K562 (cell line): ENCODE results near the gene FAM117A.

Experiments
- CTCF ChIP-seq, 3 experiments: IDR thresholded peaks in 2 of 3; conservative IDR thresholded peaks in 1 of 3; 2 replicates each; pipeline ENCODE4 v1.5.1; 2011 to 2012; ENCODE audit warnings: low read length in 3 of 3, mild to moderate bottlenecking in 3 of 3, control low read depth in 2 of 3, improper control_type of control experiment in 1 of 3, inconsistent platforms in 1 of 3, low read depth in 1 of 3, mixed read lengths in 1 of 3, moderate library complexity in 1 of 3; ENCODE audit not compliant: insufficient read depth in 2 of 3
- KLF16 ChIP-seq: IDR thresholded peaks from 2 replicates; pipeline ENCODE4 v1.6.1; 2016; ENCODE audit warnings: antibody characterized with exemption
- POLR2AphosphoS5 ChIP-seq: IDR thresholded peaks from 2 replicates; pipeline ENCODE4 v1.6.1; 2011; ENCODE audit warnings: mild to moderate bottlenecking, low read depth, low read length, moderate library complexity; ENCODE audit not compliant: control insufficient read depth, insufficient read depth
- TCF3 ChIP-seq: sonication (generic); formaldehyde crosslinking; IDR thresholded peaks from 2 replicates; pipeline ENCODE4 v1.4.0; 2020; ENCODE audit warnings: mild to moderate bottlenecking, missing genetic modification reagents

DNA sequence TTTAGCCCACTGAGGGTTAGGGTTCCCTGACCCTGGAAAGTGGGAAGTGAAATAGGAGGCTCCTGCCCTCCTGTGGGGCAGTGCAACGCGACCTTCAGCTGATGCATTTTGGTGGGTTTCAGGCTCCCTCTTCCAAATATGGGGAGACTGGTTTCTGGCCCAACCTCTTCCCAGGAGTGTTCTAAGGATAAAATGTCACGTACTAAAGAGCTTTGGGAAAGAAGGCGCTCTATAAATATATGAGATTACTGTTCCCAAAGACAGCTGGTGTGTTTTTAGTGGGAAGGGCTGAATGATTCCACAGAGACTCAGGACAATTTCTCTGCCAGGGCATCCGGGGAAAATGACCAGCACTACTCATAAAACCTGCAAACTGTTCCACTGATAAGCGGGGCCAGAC, 65.9 kb downstream of the FAM117A start:
- TF ChIP-seq CTCF (IDR thresholded peaks at IDR 0.05 in 2 of 3, conservative IDR thresholded peaks at IDR 0.05 in 1 of 3; ENCODE audit: insufficient read depth in 2 of 3, low read depth in 1 of 3, low read length in 3 of 3) (no peak), TCF3 (no peak), KLF16 (no peak), POLR2AphosphoS5 (no peak)
